GM21576 (cell line): Measurements from ENCODE around the gene ENTREP1.

ENCODE experiments used
- ATAC-seq: cut with Tn5 transposase; IDR thresholded peaks from one replicate; pipeline ENCODE4 v1.9.1; 2021; ENCODE audit warnings: mild to moderate bottlenecking, moderate library complexity; ENCODE audit not compliant: unreplicated experiment

ENTREP1 gene

GRCh38 chr9:69363191-69363590 is 38.2 kb downstream of the ENTREP1 start:
- no peak for ATAC-seq

DNA sequence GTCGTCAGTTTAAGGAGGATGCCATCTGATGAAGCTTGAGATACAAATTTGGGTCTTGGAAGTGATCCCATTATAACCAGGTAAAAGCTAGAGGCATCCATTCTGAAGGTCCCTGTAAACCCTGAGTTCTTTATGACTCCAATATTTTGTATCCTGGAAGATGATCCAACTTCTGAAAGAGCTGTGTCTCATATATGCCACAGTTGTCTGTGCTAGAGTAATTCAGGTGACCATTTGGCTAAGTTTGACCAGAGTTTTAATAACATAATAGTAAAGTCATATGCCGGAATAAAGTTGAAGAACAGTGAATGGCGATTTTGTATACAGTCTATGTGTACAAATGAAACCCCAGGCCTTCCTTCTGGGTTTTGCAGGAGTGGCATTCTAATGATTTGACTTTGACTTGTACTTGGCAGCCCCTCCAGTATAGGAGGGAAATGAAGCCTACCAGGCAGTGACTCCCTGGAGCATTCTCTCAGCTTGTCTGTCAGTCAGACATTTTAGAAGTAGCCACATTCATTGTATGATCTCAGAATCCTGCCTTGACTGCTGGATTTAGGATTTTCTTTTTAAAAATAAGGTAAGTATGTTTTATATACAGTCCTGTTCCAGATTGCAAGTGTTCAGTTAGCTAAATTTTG is 39.6 kb downstream of the ENTREP1 start:
- no peak for ATAC-seq

DNA sequence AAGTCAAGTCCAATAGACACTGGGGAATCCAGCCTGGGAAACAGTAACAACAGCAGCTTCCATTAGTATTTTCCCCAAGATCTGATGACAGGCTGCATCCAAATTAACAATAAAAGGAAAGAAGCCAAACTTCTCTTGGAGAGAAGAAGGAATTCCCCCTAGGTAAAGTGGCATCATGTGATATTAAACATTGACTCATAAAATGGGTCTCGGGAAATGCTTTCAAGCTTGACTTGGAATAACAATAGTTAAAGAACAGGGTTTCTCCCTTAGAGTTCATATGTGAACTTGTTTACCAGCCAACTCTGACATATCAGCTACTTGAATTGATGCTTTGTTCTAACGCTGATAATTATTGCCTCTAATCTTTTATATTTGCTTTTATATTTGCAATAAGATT is 45.4 kb downstream of the ENTREP1 start:
- ATAC-seq = no peak

DNA sequence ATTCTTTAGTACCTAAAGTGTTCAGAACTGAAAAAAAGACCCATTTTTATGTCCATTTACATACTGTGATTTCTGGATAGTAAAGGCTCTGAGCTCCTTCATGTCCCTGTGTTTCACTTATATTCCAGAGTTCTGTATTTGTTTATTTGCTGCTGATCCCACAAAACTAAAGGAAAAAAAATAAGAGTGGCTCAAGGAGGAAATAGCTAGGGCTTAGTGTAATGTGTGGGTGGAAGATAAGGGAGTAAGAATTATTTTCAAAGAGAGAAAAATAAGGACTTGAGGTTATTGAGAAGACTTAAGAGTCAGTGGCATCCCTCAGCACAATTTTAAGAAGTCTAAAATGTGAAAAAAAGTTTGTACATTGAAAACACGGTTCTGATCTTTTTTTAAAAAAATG is 46.0 kb downstream of the ENTREP1 start:
- ATAC-seq = no peak

GRCh38 chr9:69376651-69377050 is 51.6 kb downstream of the ENTREP1 start:
- ATAC-seq = no peak

DNA sequence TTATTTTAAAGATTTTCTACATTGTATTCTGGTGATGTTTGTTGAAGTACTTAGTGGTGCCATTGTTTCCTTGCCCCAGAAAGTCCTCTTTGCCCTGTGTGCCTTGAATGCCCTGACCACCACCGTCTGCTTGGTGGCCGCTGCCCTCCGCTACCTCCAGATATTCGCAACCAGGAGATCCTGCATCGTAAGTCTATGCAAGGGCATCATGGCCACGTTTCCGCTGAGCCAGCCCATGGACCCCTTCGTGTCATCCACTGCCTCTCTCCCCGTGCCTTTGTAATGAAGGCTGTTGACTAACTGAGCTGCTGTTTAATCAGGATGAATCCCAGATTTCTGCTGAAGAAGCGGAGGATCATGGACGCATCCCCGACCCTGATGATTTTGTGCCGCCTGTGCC is 52.3 kb downstream of the ENTREP1 start:
- ATAC-seq = no peak

DNA sequence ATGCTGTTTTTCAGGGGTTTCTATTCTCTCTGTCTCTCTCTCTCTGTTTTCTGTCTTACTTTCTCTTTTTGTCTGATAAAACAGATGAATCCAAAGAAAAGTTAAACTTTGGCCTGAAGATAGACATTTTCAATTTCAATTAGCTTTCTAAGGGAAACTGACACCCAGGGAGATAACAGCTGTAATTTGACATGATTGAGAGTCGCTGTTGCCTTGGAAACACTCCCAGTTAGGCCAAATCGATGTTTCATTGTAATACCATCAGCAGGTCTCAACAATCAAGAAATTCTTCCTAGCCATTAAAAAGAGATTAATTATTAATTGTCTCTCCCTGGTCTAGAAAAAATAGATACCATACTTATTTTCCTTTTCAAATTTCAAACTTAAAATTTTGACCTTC is 53.0 kb downstream of the ENTREP1 start:
- no peak for ATAC-seq

- ATAC-seq = no peak
These were observed 54.4 kb downstream of the ENTREP1 start for GRCh38 chr9:69379270-69379982.

DNA sequence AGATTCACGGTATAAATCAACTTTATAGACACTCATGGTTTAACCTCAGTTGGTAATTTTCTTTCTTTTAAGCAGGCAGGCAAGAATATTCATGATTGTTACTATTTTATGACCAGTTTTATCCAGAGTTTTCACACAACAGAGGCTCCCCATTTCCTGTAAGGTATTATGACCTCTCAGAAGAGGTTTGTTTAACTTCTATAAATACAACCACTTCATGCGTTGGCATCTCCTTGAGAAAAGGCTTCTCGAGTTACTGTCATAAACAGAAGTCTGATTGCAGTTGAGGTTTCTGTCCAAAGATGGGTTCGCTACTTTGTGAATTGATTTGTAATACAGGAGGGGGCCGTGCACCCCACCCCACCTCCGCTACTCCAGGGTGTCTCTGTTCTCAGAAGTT is 55.3 kb downstream of the ENTREP1 start:
- no peak for ATAC-seq

GRCh38 chr9:69380811-69381210 is 55.8 kb downstream of the ENTREP1 start:
- ATAC-seq = no peak

DNA sequence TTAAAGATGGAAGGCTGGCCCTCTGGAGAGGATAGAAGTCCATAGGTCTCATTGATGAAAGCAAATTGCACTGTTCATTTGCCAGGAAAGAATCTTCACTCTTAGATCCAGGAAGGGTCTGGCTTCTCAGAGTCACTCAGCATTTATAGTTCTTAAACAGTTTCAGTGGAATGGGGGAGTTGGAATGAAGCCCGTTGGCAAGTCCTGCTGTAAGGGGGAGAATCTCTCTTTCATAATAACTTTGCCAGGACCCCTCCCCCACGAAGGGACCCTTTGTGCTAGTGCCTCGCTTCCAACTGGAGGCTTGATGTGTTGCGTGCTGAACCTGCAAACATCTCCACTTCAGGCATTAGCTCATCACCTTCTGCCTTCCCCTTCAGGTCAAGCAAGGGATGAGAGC is 57.1 kb downstream of the ENTREP1 start:
- no peak for ATAC-seq

DNA sequence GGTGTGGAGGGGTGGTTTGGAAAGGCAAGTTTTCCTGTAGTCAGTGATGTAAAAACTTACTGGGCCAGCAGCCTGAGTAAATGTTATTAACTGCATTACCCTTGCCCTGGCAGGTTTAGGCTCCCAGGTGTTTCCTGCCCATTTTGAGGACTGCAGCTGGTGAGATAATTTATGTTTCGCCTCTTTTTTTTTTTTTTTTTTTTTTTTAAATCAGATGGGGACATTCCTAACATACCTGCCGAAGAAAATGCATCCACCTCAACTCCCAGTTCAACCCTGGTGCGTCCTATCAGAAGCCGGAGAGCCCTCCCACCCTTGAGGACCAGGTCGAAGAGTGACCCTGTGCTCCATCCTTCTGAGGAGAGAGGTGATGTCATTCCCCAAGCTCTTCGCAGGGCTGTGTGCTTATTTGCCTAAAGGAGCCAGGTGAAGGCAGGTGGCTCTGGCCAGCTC is 60.6 kb downstream of the ENTREP1 start:
- ATAC-seq = no peak

GRCh38 chr9:69386651-69387050 is 61.6 kb downstream of the ENTREP1 start:
- ATAC-seq = no peak

GRCh38 chr9:69388596-69388995 is 63.6 kb downstream of the ENTREP1 start:
- no peak for ATAC-seq

- ATAC-seq = no peak
These were observed 64.5 kb downstream of the ENTREP1 start for GRCh38 chr9:69389437-69389995.

GRCh38 chr9:69391487-69391886 is 66.5 kb downstream of the ENTREP1 start:
- ATAC-seq = no peak

GRCh38 chr9:69391946-69392345 is 66.9 kb downstream of the ENTREP1 start:
- ATAC-seq = no peak

GRCh38 chr9:69392826-69393225 is 67.8 kb downstream of the ENTREP1 start:
- ATAC-seq = no peak

GRCh38 chr9:69393425-69393824 is 68.4 kb downstream of the ENTREP1 start:
- no peak for ATAC-seq

GRCh38 chr9:69395718-69396117 is 70.7 kb downstream of the ENTREP1 start:
- ATAC-seq = no peak

DNA sequence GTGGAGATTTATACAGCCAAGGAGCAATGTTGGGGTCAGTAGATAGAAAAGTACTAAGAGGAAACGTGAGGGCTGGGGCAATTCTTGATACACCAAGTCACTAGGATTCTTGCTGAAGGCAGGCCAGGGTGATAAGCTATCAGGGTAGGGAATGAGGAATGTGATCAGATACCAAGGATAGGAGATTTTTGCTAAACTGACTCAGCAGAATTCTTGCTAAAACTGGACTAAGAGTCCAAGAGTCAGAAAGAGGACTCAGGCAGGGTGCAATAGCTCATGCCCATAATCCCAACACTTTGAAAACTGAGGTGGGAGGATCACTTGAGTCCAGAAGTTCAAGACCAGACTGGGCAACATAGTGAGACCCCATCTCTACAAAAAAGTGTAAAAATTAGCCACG is 71.7 kb downstream of the ENTREP1 start:
- no peak for ATAC-seq
